GM21619 (cell line): ENCODE data around the gene TDG.
"Not testable (repeated sequence)": the region's sequence is repeated elsewhere in the genome, so short reads cannot be mapped to it uniquely, and the experiment has no call there.

Source experiments
- ATAC-seq: cut with Tn5 transposase; IDR thresholded peaks from one replicate; pipeline ENCODE4 v1.9.1; 2021; ENCODE audit not compliant: unreplicated experiment

Gene TDG

GRCh38 chr12:104012331-104012730 lies 46.7 kb downstream of the TDG start:
- ATAC-seq: no peak

GRCh38 chr12:104021862-104022261 lies 56.2 kb downstream of the TDG start:
- ATAC-seq: not testable (repeated sequence)

GRCh38 chr12:104022786-104023185 lies 57.1 kb downstream of the TDG start:
- no peak for ATAC-seq

- no peak for ATAC-seq
These were observed 58.0 kb downstream of the TDG start for GRCh38 chr12:104023710-104024109.

GRCh38 chr12:104024348-104024747 lies 58.7 kb downstream of the TDG start:
- no peak for ATAC-seq

GRCh38 chr12:104025771-104026170 lies 60.1 kb downstream of the TDG start:
- no peak for ATAC-seq

- ATAC-seq: no peak
These were observed 61.3 kb downstream of the TDG start for GRCh38 chr12:104026841-104027599.

GRCh38 chr12:104030596-104030995 lies 64.9 kb downstream of the TDG start:
- ATAC-seq: not testable (repeated sequence)

- ATAC-seq: not testable (repeated sequence)
These were observed 70.5 kb downstream of the TDG start for GRCh38 chr12:104036143-104036542.
